HepG2 (cell line): ENCODE results near the gene GAS5. TPM values are rescaled to one million over a fixed set of nuclear protein-coding genes. Genes with fewer than 3 reads are reported as not detected.

Source experiments
- ARID3A ChIP-seq: IDR thresholded peaks from 2 replicates; pipeline ENCODE4 v1.6.1; 2012; ENCODE audit warnings: low read depth, low read length, improper control_type of control experiment
- HOXD1 ChIP-seq: sonication (generic); formaldehyde crosslinking; IDR thresholded peaks from 2 replicates; pipeline ENCODE4 v1.5.0; 2020; ENCODE audit warnings: missing genetic modification reagents
- ZBTB14 ChIP-seq: sonication (generic); formaldehyde crosslinking; IDR thresholded peaks from 2 replicates; pipeline ENCODE4 v1.4.0; 2020; ENCODE audit warnings: missing genetic modification reagents
- ZBTB7A ChIP-seq: sonication (generic); formaldehyde crosslinking; IDR thresholded peaks from 2 replicates; pipeline ENCODE4 v1.8.0; 2022; ENCODE audit warnings: mild to moderate bottlenecking, missing genetic modification reagents
- ZEB1 ChIP-seq: IDR thresholded peaks from 2 replicates; pipeline ENCODE4 v1.6.1; 2012; ENCODE audit warnings: mild to moderate bottlenecking, low read depth, inconsistent platforms; ENCODE audit not compliant: insufficient replicate concordance
- ZFP37 ChIP-seq: sonication (generic); formaldehyde crosslinking; IDR thresholded peaks from 2 replicates; pipeline ENCODE4 v1.4.0; 2020; ENCODE audit warnings: missing genetic modification reagents, borderline replicate concordance
- ZFP82 ChIP-seq: sonication (generic); formaldehyde crosslinking; IDR thresholded peaks from 2 replicates; pipeline ENCODE4 v1.5.1; 2020; ENCODE audit warnings: mild to moderate bottlenecking, missing genetic modification reagents, borderline replicate concordance
- ZNF382 ChIP-seq: sonication (generic); formaldehyde crosslinking; IDR thresholded peaks from 2 replicates; pipeline ENCODE4 v1.5.0; 2020; ENCODE audit warnings: missing genetic modification reagents, mild to moderate bottlenecking, borderline replicate concordance
- ZNF460 ChIP-seq: sonication (generic); formaldehyde crosslinking; IDR thresholded peaks from 2 replicates; pipeline ENCODE4 v1.5.1; 2020; ENCODE audit warnings: missing genetic modification reagents, mild to moderate bottlenecking, borderline replicate concordance
- ZNF75D ChIP-seq: sonication (generic); formaldehyde crosslinking; IDR thresholded peaks from 2 replicates; pipeline ENCODE4 v1.8.1; 2023; ENCODE audit warnings: missing genetic modification reagents, mild to moderate bottlenecking, borderline replicate concordance
- ZNF768 ChIP-seq: sonication (generic); formaldehyde crosslinking; IDR thresholded peaks from 2 replicates; pipeline ENCODE4 v1.4.0; 2020; ENCODE audit warnings: missing genetic modification reagents
- ZNF816 ChIP-seq: sonication (generic); formaldehyde crosslinking; IDR thresholded peaks from 2 replicates; pipeline ENCODE4 v1.8.0; 2022; ENCODE audit warnings: missing genetic modification reagents, mild to moderate bottlenecking, borderline replicate concordance
- polyA plus RNA-seq, 8 experiments: library from polyadenylated mRNA; depleted of rRNA in 3 of 8; stranded (reverse) in 7 of 8; unstranded in 1 of 8; fragments of >200 nt; fragmentation: Illumina TruSeq in 4 of 8; extraction: Trizol in 4 of 8; gene quantifications; 2 replicates each; pipeline versions ENCODE4 v1.2.1 to v1.2.3, GENCODE V29; 2011 to 2016; ENCODE audit warnings: low read depth in 4 of 8, missing spikeins in 1 of 8, mixed read lengths in 1 of 8; ENCODE audit not compliant: insufficient read depth in 1 of 8
- total RNA-seq, 5 experiments: library from RNA; depleted of rRNA; stranded (reverse); fragments of >200 nt; fragmentation: Illumina TruSeq; extraction: Trizol; gene quantifications; 2 replicates each; pipeline ENCODE4 v1.2.3, GENCODE V29; 2016; ENCODE audit warnings: low read depth in 1 of 5
- TF ChIP-seq, protein P1 (sequence below): sonication (generic); formaldehyde crosslinking; IDR thresholded peaks from 2 replicates; pipeline ENCODE4 v1.4.0; 2020; ENCODE audit warnings: mild to moderate bottlenecking, missing genetic modification reagents, borderline replicate concordance
- TF ChIP-seq, protein P2 (sequence below): sonication (generic); formaldehyde crosslinking; IDR thresholded peaks from 2 replicates; pipeline ENCODE4 v1.8.0; 2022; ENCODE audit warnings: mild to moderate bottlenecking, missing genetic modification reagents; ENCODE audit not compliant: insufficient replicate concordance
- TF ChIP-seq, protein P3 (sequence below): sonication (generic); formaldehyde crosslinking; IDR thresholded peaks from 2 replicates; pipeline ENCODE4 v1.8.1; 2023; ENCODE audit warnings: mild to moderate bottlenecking, missing genetic modification reagents

GAS5 gene
- total and polyA plus RNA-seq, 2 of the 13 experiments (the other 11 are each of a cell fraction or from before 2014, with no cell fraction given): 352 to 738 TPM

DNA sequence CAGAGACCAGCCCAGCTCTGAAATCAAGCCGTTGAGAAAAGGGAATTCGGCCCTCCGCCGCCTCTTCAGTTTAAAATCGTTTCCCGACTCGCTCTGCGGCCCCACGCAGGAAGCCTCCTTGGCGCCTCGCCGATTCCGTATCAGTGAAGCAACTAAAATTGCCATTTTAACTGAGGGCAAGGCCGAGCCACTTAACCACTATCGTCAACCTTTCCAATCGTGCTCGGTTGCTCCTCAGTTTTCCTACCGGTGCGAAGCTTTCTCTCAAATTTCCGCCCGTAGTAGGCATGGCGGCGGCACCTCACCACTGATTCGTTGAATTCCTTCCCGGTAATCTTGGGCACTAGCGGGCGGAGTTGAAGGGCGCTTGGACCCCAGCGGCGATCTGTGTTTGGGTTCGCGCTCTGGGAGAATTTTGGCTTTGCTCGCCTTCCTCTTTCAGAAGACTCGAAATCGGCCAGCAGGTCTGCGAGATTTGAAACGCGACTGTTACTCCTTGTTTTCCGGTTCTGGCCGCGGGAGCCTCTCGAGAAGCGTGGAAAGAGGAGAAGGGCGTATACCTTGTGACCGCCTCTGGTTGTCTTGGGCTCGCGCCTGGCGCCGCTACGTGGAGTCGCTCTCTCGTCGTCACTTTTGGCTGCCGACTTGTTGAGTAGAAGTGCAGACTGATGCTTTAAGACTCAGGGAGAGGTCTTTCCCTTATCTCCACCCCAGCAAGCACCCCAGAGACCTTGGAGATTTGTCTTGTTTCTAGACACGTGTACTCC is 43.3 kb downstream of the GAS5 start, which contains the start of the genes CENPL and DARS2 (continued):
- no peak for TF ChIP-seq ZNF768 (CRISPR knock-in tag)
- no peak for TF ChIP-seq ZBTB14
- no peak for TF ChIP-seq ZEB1
- no peak for TF ChIP-seq ZNF460
- TF ChIP-seq ZBTB7A (CRISPR knock-in tag): no peak
- TF ChIP-seq, protein P1, sequence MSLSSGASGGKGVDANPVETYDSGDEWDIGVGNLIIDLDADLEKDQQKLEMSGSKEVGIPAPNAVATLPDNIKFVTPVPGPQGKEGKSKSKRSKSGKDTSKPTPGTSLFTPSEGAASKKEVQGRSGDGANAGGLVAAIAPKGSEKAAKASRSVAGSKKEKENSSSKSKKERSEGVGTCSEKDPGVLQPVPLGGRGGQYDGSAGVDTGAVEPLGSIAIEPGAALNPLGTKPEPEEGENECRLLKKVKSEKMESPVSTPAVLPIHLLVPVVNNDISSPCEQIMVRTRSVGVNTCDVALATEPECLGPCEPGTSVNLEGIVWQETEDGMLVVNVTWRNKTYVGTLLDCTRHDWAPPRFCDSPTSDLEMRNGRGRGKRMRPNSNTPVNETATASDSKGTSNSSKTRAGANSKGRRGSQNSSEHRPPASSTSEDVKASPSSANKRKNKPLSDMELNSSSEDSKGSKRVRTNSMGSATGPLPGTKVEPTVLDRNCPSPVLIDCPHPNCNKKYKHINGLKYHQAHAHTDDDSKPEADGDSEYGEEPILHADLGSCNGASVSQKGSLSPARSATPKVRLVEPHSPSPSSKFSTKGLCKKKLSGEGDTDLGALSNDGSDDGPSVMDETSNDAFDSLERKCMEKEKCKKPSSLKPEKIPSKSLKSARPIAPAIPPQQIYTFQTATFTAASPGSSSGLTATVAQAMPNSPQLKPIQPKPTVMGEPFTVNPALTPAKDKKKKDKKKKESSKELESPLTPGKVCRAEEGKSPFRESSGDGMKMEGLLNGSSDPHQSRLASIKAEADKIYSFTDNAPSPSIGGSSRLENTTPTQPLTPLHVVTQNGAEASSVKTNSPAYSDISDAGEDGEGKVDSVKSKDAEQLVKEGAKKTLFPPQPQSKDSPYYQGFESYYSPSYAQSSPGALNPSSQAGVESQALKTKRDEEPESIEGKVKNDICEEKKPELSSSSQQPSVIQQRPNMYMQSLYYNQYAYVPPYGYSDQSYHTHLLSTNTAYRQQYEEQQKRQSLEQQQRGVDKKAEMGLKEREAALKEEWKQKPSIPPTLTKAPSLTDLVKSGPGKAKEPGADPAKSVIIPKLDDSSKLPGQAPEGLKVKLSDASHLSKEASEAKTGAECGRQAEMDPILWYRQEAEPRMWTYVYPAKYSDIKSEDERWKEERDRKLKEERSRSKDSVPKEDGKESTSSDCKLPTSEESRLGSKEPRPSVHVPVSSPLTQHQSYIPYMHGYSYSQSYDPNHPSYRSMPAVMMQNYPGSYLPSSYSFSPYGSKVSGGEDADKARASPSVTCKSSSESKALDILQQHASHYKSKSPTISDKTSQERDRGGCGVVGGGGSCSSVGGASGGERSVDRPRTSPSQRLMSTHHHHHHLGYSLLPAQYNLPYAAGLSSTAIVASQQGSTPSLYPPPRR (CRISPR knock-in tag): no peak
- TF ChIP-seq ZNF75D (CRISPR knock-in tag): no peak
- peak; percentile 20; the same call in 1 of the 2 replicates for TF ChIP-seq ZNF816 (CRISPR knock-in tag)
- TF ChIP-seq, protein P2, sequence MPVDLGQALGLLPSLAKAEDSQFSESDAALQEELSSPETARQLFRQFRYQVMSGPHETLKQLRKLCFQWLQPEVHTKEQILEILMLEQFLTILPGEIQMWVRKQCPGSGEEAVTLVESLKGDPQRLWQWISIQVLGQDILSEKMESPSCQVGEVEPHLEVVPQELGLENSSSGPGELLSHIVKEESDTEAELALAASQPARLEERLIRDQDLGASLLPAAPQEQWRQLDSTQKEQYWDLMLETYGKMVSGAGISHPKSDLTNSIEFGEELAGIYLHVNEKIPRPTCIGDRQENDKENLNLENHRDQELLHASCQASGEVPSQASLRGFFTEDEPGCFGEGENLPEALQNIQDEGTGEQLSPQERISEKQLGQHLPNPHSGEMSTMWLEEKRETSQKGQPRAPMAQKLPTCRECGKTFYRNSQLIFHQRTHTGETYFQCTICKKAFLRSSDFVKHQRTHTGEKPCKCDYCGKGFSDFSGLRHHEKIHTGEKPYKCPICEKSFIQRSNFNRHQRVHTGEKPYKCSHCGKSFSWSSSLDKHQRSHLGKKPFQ (CRISPR knock-in tag): no peak
- no peak for TF ChIP-seq ARID3A
- no peak for TF ChIP-seq HOXD1
- TF ChIP-seq ZNF382: no peak
- no peak for TF ChIP-seq ZFP82 (CRISPR knock-in tag)
- TF ChIP-seq, protein P3, sequence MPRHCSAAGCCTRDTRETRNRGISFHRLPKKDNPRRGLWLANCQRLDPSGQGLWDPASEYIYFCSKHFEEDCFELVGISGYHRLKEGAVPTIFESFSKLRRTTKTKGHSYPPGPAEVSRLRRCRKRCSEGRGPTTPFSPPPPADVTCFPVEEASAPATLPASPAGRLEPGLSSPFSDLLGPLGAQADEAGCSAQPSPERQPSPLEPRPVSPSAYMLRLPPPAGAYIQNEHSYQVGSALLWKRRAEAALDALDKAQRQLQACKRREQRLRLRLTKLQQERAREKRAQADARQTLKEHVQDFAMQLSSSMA (CRISPR knock-in tag): 0 out of 2 replicates have a peak, but pooled peaks have one; percentile 10
- 0 out of 2 replicates have a peak, but pooled peaks have one; percentile 16 for TF ChIP-seq ZFP37 (CRISPR knock-in tag)
